HCT116 (cell line): Measurements from ENCODE around the gene SCML2. TPM values are rescaled to one million over a fixed set of nuclear protein-coding genes. Genes with fewer than 3 reads are reported as not detected.

ENCODE experiments used
- ATAC-seq: fragments of 200-7000 bp; cut with Tn5 transposase; 2 replicates; pipeline ENCODE4 v1.9.1; 2020; ENCODE audit warnings: mild to moderate bottlenecking, moderate library complexity
- BruUV-seq: library from RNA; stranded (reverse); fragments of 400-500 nt; replicated peaks from 2 replicates; lab custom pipeline; 2021; lab: Mats Ljungman, UMichigan
- CTCF ChIA-PET: fragments of 300-600 bp; sonication (Branson Sonifier 250); formaldehyde crosslinking; loops from one replicate; lab custom pipeline; 2021; ENCODE audit warnings: antibody characterized with exemption; lab: Charles Lee
- POLR2A ChIA-PET: fragments of 300-600, 350-600 bp; sonication (Branson Sonifier 250); formaldehyde crosslinking; loops from one replicate; lab custom pipeline; 2021; ENCODE audit warnings: antibody characterized with exemption; lab: Charles Lee
- RAD21 ChIA-PET, 2 experiments: fragments of 300-600 bp; sonication (Branson Sonifier 250); formaldehyde crosslinking; loops; one replicate each; lab custom pipeline; 2023; ENCODE audit warnings: low total read pairs in 2 of 2; ENCODE audit not compliant: uncharacterized antibody in 2 of 2, unreplicated experiment in 2 of 2, low non-redundant PET in 1 of 2; lab: Charles Lee
- DNase-seq: peaks from one replicate; pipeline ENCODE4 v3.0.0-alpha.2; 2010; ENCODE audit warnings: low read depth, low spot score
- H2AFZ ChIP-seq: fragments of 200-600 bp; shearing (Covaris generic), sonication (generic); 2 replicates; pipeline ENCODE4 v1.6.1; 2017; ENCODE audit warnings: low read depth, mixed run types, mixed read lengths, antibody characterized with exemption, low read length; ENCODE audit not compliant: poor library complexity, severe bottlenecking
- H3K27ac ChIP-seq: 2 replicates; pipeline ENCODE4 v1.5.1; 2012; ENCODE audit warnings: low read depth, low read length
- H3K27me3 ChIP-seq: fragments of 200-600 bp; sonication (generic); 2 replicates; pipeline ENCODE4 v1.6.1; 2016; ENCODE audit warnings: mixed run types, low read length, mixed read lengths; ENCODE audit not compliant: insufficient read depth
- H3K36me3 ChIP-seq, 2 experiments: fragments of 200-500 bp in 1 of 2; fragments of 200-600 bp in 1 of 2; sonication (Bioruptor generic) in 1 of 2; sonication (generic) in 1 of 2; 2 replicates each; pipeline versions ENCODE4 v1.5.1 to v1.6.1; 2014 to 2016; ENCODE audit warnings: low read length in 2 of 2, inconsistent platforms in 1 of 2, mixed read lengths in 1 of 2, mixed run types in 1 of 2; ENCODE audit not compliant: insufficient read depth in 2 of 2, control insufficient read depth in 1 of 2
- H3K4me1 ChIP-seq, 2 experiments: fragments of 200-600 bp in 1 of 2; sonication (generic) in 1 of 2; 2 replicates each; pipeline versions ENCODE4 v1.5.1 to v1.6.1; 2012 to 2017; ENCODE audit warnings: low read length in 2 of 2, inconsistent platforms in 1 of 2, mild to moderate bottlenecking in 1 of 2, mixed read lengths in 1 of 2, mixed run types in 1 of 2, moderate library complexity in 1 of 2; ENCODE audit not compliant: insufficient read depth in 2 of 2, control insufficient read depth in 1 of 2
- H3K4me2 ChIP-seq: fragments of 200-600 bp; sonication (generic); 2 replicates; pipeline ENCODE4 v1.6.1; 2017; ENCODE audit warnings: mixed run types, low read length, mixed read lengths
- H3K4me3 ChIP-seq, 2 experiments: fragments of 200-600 bp in 1 of 2; sonication (generic) in 1 of 2; replicated peaks in 1 of 2; 2 replicates each; pipeline ENCODE4 v1.5.1; 2011 to 2016; ENCODE audit warnings: low read length in 2 of 2, control low read depth in 1 of 2, low read depth in 1 of 2, mild to moderate bottlenecking in 1 of 2, mixed read lengths in 1 of 2, mixed run types in 1 of 2
- H3K79me2 ChIP-seq: fragments of 200-600 bp; sonication (generic); 2 replicates; pipeline ENCODE4 v1.6.1; 2017; ENCODE audit warnings: mild to moderate bottlenecking, mixed run types, low read length, moderate library complexity, mixed read lengths; ENCODE audit not compliant: insufficient read depth
- H3K9ac ChIP-seq: fragments of 200-600 bp; sonication (generic); 2 replicates; pipeline ENCODE4 v1.6.1; 2016; ENCODE audit warnings: low read length, mixed read lengths
- H3K9me2 ChIP-seq: fragments of 200-600 bp; sonication (generic), shearing (Covaris generic); 2 replicates; pipeline ENCODE4 v1.6.1; 2017; ENCODE audit warnings: mixed run types, mild to moderate bottlenecking, moderate library complexity; ENCODE audit not compliant: insufficient read depth
- H3K9me3 ChIP-seq, 2 experiments: fragments of 200-500 bp in 1 of 2; fragments of 200-600 bp in 1 of 2; sonication (Bioruptor generic) in 1 of 2; sonication (generic) in 1 of 2; 2 replicates each; pipeline ENCODE4 v1.6.1; 2014 to 2017; ENCODE audit warnings: low read length in 2 of 2, mixed read lengths in 2 of 2, inconsistent platforms in 1 of 2, low read depth in 1 of 2, mild to moderate bottlenecking in 1 of 2, mixed run types in 1 of 2, moderate library complexity in 1 of 2; ENCODE audit not compliant: control insufficient read depth in 1 of 2, insufficient read depth in 1 of 2
- H4K20me1 ChIP-seq: fragments of 200-600 bp; sonication (generic), shearing (Covaris generic); 2 replicates; pipeline ENCODE4 v1.6.1; 2017; ENCODE audit warnings: mixed run types, mild to moderate bottlenecking, moderate library complexity; ENCODE audit not compliant: insufficient read depth
- ATF3 ChIP-seq: IDR thresholded peaks from 2 replicates; pipeline ENCODE4 v1.6.1; 2012
- CBX3 ChIP-seq: IDR thresholded peaks from 2 replicates; pipeline ENCODE4 v1.6.1; 2012; ENCODE audit warnings: low read depth
- CTCF ChIP-seq, 3 experiments: fragments of 200-600 bp in 1 of 3; sonication (generic) in 1 of 3; IDR thresholded peaks in 2 of 3; conservative IDR thresholded peaks in 1 of 3; 2 replicates each; pipeline ENCODE4 v1.5.1; 2012 to 2017; ENCODE audit warnings: low read depth in 2 of 3, low read length in 2 of 3, antibody characterized with exemption in 1 of 3, borderline replicate concordance in 1 of 3, control low read depth in 1 of 3, mild to moderate bottlenecking in 1 of 3, mixed read lengths in 1 of 3, mixed run types in 1 of 3, moderate library complexity in 1 of 3; ENCODE audit not compliant: insufficient read depth in 1 of 3
- ELF1 ChIP-seq: IDR thresholded peaks from 2 replicates; pipeline ENCODE4 v1.6.1; 2012; ENCODE audit warnings: low read depth, borderline replicate concordance
- EZH2phosphoT487 ChIP-seq: fragments of 200-600 bp; IDR thresholded peaks from 2 replicates; pipeline ENCODE4 v1.6.1; 2018; ENCODE audit warnings: antibody characterized with exemption, borderline replicate concordance
- FOSL1 ChIP-seq: IDR thresholded peaks from 2 replicates; pipeline ENCODE4 v1.6.1; 2012; ENCODE audit warnings: low read depth
- JUND ChIP-seq: IDR thresholded peaks from 2 replicates; pipeline ENCODE4 v1.6.1; 2012
- MAX ChIP-seq: IDR thresholded peaks from 2 replicates; pipeline ENCODE4 v1.6.1; 2012
- POLR2A ChIP-seq: IDR thresholded peaks from 2 replicates; pipeline ENCODE4 v1.7.0; 2011; ENCODE audit warnings: borderline replicate concordance; ENCODE audit not compliant: insufficient read depth, insufficient read length; ENCODE audit errors: extremely low read depth
- REST ChIP-seq: IDR thresholded peaks from 2 replicates; pipeline ENCODE4 v1.6.1; 2012; ENCODE audit warnings: low read depth
- SIN3A ChIP-seq: IDR thresholded peaks from 2 replicates; pipeline ENCODE4 v1.6.1; 2012; ENCODE audit warnings: low read depth
- SRF ChIP-seq: IDR thresholded peaks from 2 replicates; pipeline ENCODE4 v1.6.1; 2012; ENCODE audit warnings: low read depth
- TCF7L2 ChIP-seq: IDR thresholded peaks from 2 replicates; pipeline ENCODE4 v1.7.0; 2011; ENCODE audit warnings: borderline replicate concordance, inconsistent platforms; ENCODE audit not compliant: insufficient read depth, insufficient read length; ENCODE audit errors: extremely low read depth
- ZBTB33 ChIP-seq: IDR thresholded peaks from 2 replicates; pipeline ENCODE4 v1.6.1; 2011; ENCODE audit warnings: mild to moderate bottlenecking, low read length, moderate library complexity; ENCODE audit not compliant: insufficient replicate concordance; ENCODE audit errors: extremely low read depth
- ZFX ChIP-seq: fragments of 450-650 bp; IDR thresholded peaks from 2 replicates; pipeline ENCODE4 v1.6.1; 2017
- ZNF274 ChIP-seq: fragments of 200-500 bp; sonication (Bioruptor generic); IDR thresholded peaks from 2 replicates; pipeline ENCODE4 v1.6.1; 2014; ENCODE audit warnings: mild to moderate bottlenecking, low read depth, low read length, inconsistent platforms
- intact Hi-C: fragments of 100-400 bp; cut with micrococcal nuclease; formaldehyde crosslinking; loops from 2 replicates; pipeline ENCODE4 v1.10.0; 2022
- total RNA-seq: library from RNA; stranded (reverse); gene quantifications from one replicate; pipeline ENCODE4 v1.2.1, GENCODE V29; 2021; ENCODE audit not compliant: unreplicated experiment

The SCML2 gene
- total RNA-seq, 1 experiment from 2014 or later = 5.2 TPM

GRCh38 chrX:18401848-18402213 is 47.3 kb upstream of the SCML2 start (continued):
- TF ChIP-seq TCF7L2 (no peak), REST (no peak), EZH2phosphoT487 (no peak), SIN3A (no peak), POLR2A (no peak), ZFX (no peak), ATF3 (no peak), JUND (no peak), MAX (no peak), SRF (no peak)

- ChIA-PET RAD21 (no interaction called here), CTCF (no interaction called here), POLR2A (no interaction called here)
- Histone ChIP-seq H4K20me1 (no peaks in the 10 kb centered on the region), H3K36me3 (no peaks in the 10 kb centered on the region), H3K4me3 (no peak overlapping the region), H3K9ac (no peak overlapping the region), H3K27ac (no peak overlapping the region), H3K79me2 (no peaks in the 10 kb centered on the region), H3K4me1 (no peaks in the 10 kb centered on the region), H3K4me2 (no peak overlapping the region), H2AFZ (no peak overlapping the region), H3K9me2 (no peaks in the 10 kb centered on the region), H3K27me3 (no peaks in the 10 kb centered on the region), H3K9me3 (no peaks in the 10 kb centered on the region)
- intact Hi-C loops = loop anchor here (5.0 kb wide), 2 partner anchors 493 to 508 kb away; no protein-coding TSS in a partner anchor
- ATAC-seq (no peak), DNase-seq (no peak)
- no TSS peak for BruUV-seq
- no peak for TF ChIP-seq FOSL1
- TF ChIP-seq TCF7L2 = no peak
- TF ChIP-seq CBX3 = no peak
- TF ChIP-seq ZFX = no peak
- no peak for TF ChIP-seq POLR2A
- TF ChIP-seq CTCF (IDR thresholded peaks at IDR 0.05 in 2 of 3, conservative IDR thresholded peaks at IDR 0.05 in 1 of 3; ENCODE audit: borderline replicate concordance in 1 of 3, insufficient read depth in 1 of 3, low read depth in 2 of 3, low read length in 2 of 3) = no peak
- TF ChIP-seq ZBTB33 = no peak
- TF ChIP-seq SRF = no peak
- TF ChIP-seq ELF1 = no peak
- no peak for TF ChIP-seq ZNF274
These were observed 40.0 kb upstream of the SCML2 start for GRCh38 chrX:18394477-18394876.
